Esophagus squamous epithelium (tissue), 5 donors: ENCODE measurements around the gene SLC12A7. TPM values are rescaled to one million over a fixed set of nuclear protein-coding genes. Genes with fewer than 3 reads are reported as not detected.

Experiments
- DNase-seq: peaks from one replicate; lab custom pipeline; 2025; lab: John Stamatoyannopoulos, UW
- H3K27ac ChIP-seq, 4 donors: fragments of 200-600 bp; sonication (generic); one replicate each; pipeline ENCODE4 v1.5.1; 2016 to 2019; ENCODE audit warnings: mild to moderate bottlenecking in 1 of 4
- H3K27me3 ChIP-seq, 4 donors: fragments of 200-600 bp; sonication (generic); 1 replicate in 3 of 4; 2 replicates in 1 of 4; pipeline versions ENCODE4 v1.5.1 to v1.6.0; 2017 to 2021; ENCODE audit warnings: antibody characterized with exemption in 1 of 4
- H3K36me3 ChIP-seq, 3 donors: fragments of 200-600 bp; sonication (generic); one replicate each; pipeline ENCODE4 v1.5.1; 2016 to 2019
- H3K4me1 ChIP-seq, 3 donors: fragments of 200-600 bp; sonication (generic); one replicate each; pipeline ENCODE4 v1.5.1; 2017 to 2019
- H3K4me3 ChIP-seq, 4 donors: fragments of 200-600 bp; sonication (generic); 1 replicate in 3 of 4; 2 replicates in 1 of 4; pipeline ENCODE4 v1.5.1; 2016 to 2019; ENCODE audit warnings: mild to moderate bottlenecking in 2 of 4, moderate library complexity in 1 of 4
- H3K9me3 ChIP-seq, 3 donors: fragments of 200-600 bp; sonication (generic); one replicate each; pipeline ENCODE4 v1.5.1; 2016 to 2019
- POLR2A ChIP-seq, 4 donors: fragments of 450-650 bp; IDR thresholded peaks; one replicate each; pipeline ENCODE4 v1.6.1; 2017; ENCODE audit warnings: antibody characterized with exemption in 4 of 4, mild to moderate bottlenecking in 4 of 4, moderate library complexity in 3 of 4
- WGBS, 2 donors: methylation state at CpG; one replicate each; pipeline ENCODE4 v1.1.5; 2018; 5-methylcytosine and 5-hydroxymethylcytosine counted together
- intact Hi-C: fragments of 100-400 bp; cut with DNase I; formaldehyde crosslinking; loops from one replicate; pipeline ENCODE4 v1.15.0; 2022
- total RNA-seq, 4 donors: library from RNA; depleted of rRNA; stranded (reverse); fragments of >200 nt; gene quantifications; one replicate each; pipeline ENCODE4 v1.1.0, GENCODE V29; 2016
- TF ChIP-seq, protein P1 (sequence below), 6 experiments: fragments of 450-650 bp in 4 of 6; fragments of 200-600 bp in 2 of 6; sonication (generic) in 2 of 6; IDR thresholded peaks; one replicate each; pipeline ENCODE4 v1.5.1; 2016 to 2019; ENCODE audit warnings: antibody characterized with exemption in 6 of 6, mild to moderate bottlenecking in 4 of 6, moderate library complexity in 4 of 6
- donor health status: DM: yes; HTN: yes; CAD: no.

The SLC12A7 gene
- total RNA-seq, 4 donors from 2014 or later, result 4.5 to 13.4 (median 6.6) TPM

- 42% methylated on average over 6 of the region's 27 CpGs; no CpG with 5 or more reads in 1 of the 2 donors for WGBS, 2 donors
- Histone ChIP-seq H3K36me3 (no peaks in the 10 kb centered on the region), H3K4me1 (peaks cover 26 to 97% (median 47%) of the 10 kb centered on the region in 3 donors), H3K27me3 (no peaks in the 10 kb centered on the region), H3K9me3 (no peaks in the 10 kb centered on the region), H3K27ac (peak overlapping the region; percentile 31 to 75 (median 69)), H3K4me3 (peak overlapping the region in 2 of 4 donors; percentile 13 to 44)
- DNase-seq, result no peak
- TF ChIP-seq POLR2A (IDR thresholded peaks at IDR 0.05), result no peak
- TF ChIP-seq, protein P1, sequence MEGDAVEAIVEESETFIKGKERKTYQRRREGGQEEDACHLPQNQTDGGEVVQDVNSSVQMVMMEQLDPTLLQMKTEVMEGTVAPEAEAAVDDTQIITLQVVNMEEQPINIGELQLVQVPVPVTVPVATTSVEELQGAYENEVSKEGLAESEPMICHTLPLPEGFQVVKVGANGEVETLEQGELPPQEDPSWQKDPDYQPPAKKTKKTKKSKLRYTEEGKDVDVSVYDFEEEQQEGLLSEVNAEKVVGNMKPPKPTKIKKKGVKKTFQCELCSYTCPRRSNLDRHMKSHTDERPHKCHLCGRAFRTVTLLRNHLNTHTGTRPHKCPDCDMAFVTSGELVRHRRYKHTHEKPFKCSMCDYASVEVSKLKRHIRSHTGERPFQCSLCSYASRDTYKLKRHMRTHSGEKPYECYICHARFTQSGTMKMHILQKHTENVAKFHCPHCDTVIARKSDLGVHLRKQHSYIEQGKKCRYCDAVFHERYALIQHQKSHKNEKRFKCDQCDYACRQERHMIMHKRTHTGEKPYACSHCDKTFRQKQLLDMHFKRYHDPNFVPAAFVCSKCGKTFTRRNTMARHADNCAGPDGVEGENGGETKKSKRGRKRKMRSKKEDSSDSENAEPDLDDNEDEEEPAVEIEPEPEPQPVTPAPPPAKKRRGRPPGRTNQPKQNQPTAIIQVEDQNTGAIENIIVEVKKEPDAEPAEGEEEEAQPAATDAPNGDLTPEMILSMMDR (IDR thresholded peaks at IDR 0.05), result no peak
- intact Hi-C loops, result no loop called here
These were observed 7.4 kb downstream of the SLC12A7 start for GRCh38 chr5:1104327-1105006.

- intact Hi-C loops, result no loop called here
These were observed 8.1 kb downstream of the SLC12A7 start for GRCh38 chr5:1103505-1104326.

DNA sequence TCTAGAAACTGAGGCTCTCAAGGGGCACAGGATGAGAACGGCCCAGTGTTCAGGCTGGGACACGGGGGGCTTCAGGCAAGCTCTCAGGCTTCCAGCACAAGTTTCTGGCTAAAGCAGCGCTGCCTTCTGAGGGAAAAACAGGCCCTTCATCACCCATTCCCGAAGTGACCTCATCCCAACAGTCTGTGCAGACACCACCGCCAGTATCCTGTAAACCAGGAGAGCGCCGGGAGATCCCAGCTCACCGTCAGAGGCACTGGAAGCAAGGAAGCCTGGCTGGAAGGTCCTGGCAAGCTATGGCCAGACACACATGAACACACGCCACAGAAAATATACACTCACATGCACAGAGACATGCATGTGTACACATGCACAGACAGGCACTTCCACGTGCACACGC is 8.8 kb downstream of the SLC12A7 start:
- intact Hi-C loops, result no loop called here
- H3K36me3 ChIP-seq, result no peaks in the 10 kb centered on the region
- DNase-seq, result no peak
- TF ChIP-seq POLR2A (IDR thresholded peaks at IDR 0.05), result no peak
- TF ChIP-seq, protein P1 (IDR thresholded peaks at IDR 0.05), result no peak
- no peaks in the 10 kb centered on the region for H3K9me3 ChIP-seq
- no peaks in the 10 kb centered on the region for H3K27me3 ChIP-seq
- H3K4me1 ChIP-seq, result peaks cover 26 to 92% (median 44%) of the 10 kb centered on the region in 3 donors
- H3K4me3 ChIP-seq, result no peak overlapping the region
- WGBS, 2 donors, result 77 to 92% methylated on average over 3 to 8 of the region's 11 CpGs
- peak overlapping the region in 2 of 4 donors; percentile 22 to 39 for H3K27ac ChIP-seq

More at GRCh38 chr5:1103505-1104326, 8.1 kb downstream of the SLC12A7 start:
- Histone ChIP-seq H3K27ac (peak overlapping the region; percentile 31 to 75 (median 69)), H3K36me3 (no peaks in the 10 kb centered on the region), H3K27me3 (no peaks in the 10 kb centered on the region), H3K4me1 (peaks cover 26 to 97% (median 44%) of the 10 kb centered on the region in 3 donors), H3K9me3 (no peaks in the 10 kb centered on the region), H3K4me3 (peak overlapping the region in 2 of 4 donors; percentile 13 to 44)
- TF ChIP-seq, protein P1 (IDR thresholded peaks at IDR 0.05), result no peak
- no peak for TF ChIP-seq POLR2A (IDR thresholded peaks at IDR 0.05)
- no peak for DNase-seq
- 48 to 50% methylated on average over 14 to 16 of the region's 33 CpGs for WGBS, 2 donors

- no peak for DNase-seq
- WGBS, 2 donors, result 22 to 50% methylated on average over 8 to 11 of the region's 23 CpGs
- H3K9me3 ChIP-seq, result no peaks in the 10 kb centered on the region
- peak overlapping the region in 1 of 4 donors; percentile 13 for H3K4me3 ChIP-seq
- peaks cover 26 to 82% (median 44%) of the 10 kb centered on the region in 3 donors for H3K4me1 ChIP-seq
- H3K27ac ChIP-seq, result peak overlapping the region in 2 of 4 donors; percentile 22 to 39
- intact Hi-C loops, result no loop called here
- no peaks in the 10 kb centered on the region for H3K27me3 ChIP-seq
- no peak for TF ChIP-seq POLR2A (IDR thresholded peaks at IDR 0.05)
- TF ChIP-seq, protein P1 (IDR thresholded peaks at IDR 0.05), result no peak
- H3K36me3 ChIP-seq, result no peaks in the 10 kb centered on the region
These were observed 9.7 kb downstream of the SLC12A7 start for GRCh38 chr5:1101961-1102713.
